HG02610 (cell line): ENCODE data around the gene RASA2.

Source experiments
- ATAC-seq: cut with Tn5 transposase; IDR thresholded peaks from one replicate; pipeline ENCODE4 v1.9.1; 2021; ENCODE audit warnings: mild to moderate bottlenecking, moderate library complexity; ENCODE audit not compliant: unreplicated experiment

RASA2 gene, protein sequence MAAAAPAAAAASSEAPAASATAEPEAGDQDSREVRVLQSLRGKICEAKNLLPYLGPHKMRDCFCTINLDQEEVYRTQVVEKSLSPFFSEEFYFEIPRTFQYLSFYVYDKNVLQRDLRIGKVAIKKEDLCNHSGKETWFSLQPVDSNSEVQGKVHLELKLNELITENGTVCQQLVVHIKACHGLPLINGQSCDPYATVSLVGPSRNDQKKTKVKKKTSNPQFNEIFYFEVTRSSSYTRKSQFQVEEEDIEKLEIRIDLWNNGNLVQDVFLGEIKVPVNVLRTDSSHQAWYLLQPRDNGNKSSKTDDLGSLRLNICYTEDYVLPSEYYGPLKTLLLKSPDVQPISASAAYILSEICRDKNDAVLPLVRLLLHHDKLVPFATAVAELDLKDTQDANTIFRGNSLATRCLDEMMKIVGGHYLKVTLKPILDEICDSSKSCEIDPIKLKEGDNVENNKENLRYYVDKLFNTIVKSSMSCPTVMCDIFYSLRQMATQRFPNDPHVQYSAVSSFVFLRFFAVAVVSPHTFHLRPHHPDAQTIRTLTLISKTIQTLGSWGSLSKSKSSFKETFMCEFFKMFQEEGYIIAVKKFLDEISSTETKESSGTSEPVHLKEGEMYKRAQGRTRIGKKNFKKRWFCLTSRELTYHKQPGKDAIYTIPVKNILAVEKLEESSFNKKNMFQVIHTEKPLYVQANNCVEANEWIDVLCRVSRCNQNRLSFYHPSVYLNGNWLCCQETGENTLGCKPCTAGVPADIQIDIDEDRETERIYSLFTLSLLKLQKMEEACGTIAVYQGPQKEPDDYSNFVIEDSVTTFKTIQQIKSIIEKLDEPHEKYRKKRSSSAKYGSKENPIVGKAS

GRCh38 chr3:141486746-141487520 is at the start of gene RASA2:
Gene RASA2, plus strand, starts transcription at chr3:141487027. Its CDS starts 57 bp downstream, at chr3:141487084.
- ATAC-seq: peak; percentile 68

DNA sequence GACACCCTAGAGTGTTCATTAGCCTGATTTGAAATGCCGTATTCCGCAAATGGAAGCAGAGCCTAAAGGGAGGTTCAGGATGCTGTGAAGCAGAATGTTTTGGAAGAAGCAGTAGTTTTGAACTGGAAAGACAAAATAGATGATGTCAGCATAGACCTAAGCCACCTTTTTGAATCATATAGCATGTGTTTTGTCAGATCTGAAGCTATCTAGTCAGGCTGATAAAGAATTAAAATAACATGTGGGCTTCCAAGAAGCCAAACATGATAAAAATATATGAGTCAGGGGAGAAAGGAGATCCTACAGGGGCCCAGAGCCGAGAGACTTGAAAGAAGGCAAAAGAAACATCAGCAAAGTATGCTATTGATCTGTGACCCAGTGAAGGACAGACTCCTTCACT is 47.2 kb upstream of the RASA2 start:
- no peak for ATAC-seq

GRCh38 chr3:141440942-141441341 is 45.9 kb upstream of the RASA2 start:
- ATAC-seq: no peak

DNA sequence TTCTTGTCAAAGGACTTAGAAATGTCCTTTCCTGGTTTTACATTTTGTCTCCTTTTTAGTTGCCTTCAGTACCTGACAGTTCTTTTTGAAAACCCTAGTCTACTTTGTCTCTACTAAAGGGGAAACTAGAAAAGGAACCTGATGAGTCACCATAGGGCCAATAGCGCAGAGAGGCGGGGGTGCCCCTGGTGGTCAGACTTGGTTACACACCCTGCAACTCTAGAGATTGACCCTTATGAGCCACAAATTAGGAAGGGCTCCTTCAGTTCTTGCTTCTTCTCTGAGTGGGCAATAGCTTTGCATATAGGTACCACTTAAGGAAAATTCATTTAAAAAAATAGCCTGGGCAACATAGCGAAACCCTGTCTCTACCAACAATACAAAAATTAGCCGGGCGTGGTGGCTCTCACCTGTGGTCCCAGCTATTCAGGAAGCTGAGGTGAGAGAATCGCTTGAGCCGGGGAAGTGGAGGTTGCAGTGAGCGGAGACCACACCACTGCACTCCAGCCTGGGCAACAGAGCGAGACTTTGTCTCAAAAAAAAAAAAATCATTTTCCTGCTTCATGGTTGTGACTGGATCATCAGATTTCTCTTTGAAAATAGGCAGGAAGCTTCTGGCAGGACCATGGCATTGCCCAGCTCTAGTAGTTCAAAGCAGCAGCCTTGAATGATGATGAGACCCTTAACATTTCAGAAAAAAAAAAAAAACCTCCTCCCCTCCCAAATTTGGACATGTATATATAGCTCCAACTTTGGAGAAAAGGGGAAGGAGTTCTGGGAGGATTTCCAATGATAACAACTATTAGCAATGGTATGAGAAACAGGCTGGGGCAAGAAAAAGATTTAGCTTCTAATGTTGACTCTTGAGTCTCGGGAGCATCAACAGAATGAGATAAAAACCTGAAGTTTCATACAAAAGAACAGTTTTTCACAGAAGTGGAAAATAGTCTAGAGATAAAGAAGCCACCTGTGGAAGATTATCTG is 45.2 kb upstream of the RASA2 start:
- peak; percentile 96 for ATAC-seq

DNA sequence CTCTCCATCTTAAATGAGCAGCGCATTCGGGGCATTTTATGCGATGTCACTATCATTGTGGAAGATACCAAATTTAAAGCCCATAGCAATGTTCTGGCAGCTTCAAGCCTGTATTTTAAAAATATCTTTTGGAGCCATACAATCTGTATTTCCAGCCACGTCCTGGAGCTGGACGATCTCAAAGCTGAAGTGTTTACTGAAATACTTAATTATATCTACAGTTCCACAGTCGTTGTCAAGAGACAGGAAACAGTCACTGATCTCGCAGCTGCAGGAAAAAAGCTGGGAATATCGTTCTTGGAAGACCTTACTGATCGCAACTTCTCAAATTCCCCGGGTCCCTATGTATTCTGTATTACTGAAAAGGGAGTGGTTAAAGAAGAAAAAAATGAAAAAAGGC is 44.4 kb upstream of the RASA2 start:
- ATAC-seq: no peak

GRCh38 chr3:141442914-141443313 is 43.9 kb upstream of the RASA2 start:
- ATAC-seq: no peak

DNA sequence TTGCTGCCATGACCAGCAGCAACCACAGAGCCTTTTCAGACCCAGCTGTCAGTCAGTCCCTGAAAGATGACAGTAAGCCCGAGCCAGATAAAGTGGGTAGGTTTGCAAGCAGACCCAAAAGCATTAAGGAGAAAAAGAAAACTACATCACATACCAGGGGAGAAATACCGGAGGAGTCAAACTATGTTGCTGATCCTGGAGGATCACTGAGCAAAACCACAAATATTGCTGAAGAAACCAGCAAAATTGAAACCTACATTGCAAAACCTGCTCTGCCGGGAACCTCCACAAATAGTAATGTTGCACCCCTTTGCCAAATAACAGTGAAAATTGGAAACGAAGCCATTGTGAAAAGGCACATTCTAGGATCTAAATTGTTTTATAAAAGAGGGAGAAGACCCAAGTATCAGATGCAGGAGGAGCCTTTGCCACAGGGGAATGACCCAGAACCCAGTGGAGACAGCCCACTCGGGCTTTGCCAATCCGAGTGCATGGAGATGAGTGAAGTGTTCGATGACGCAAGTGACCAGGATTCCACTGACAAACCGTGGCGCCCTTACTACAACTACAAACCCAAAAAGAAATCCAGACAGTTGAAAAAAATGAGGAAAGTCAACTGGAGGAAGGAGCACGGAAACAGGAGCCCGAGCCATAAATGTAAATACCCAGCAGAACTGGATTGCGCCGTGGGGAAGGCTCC is 42.1 kb upstream of the RASA2 start:
- no peak for ATAC-seq

- ATAC-seq: no peak
Measured at GRCh38 chr3:141445990-141446389, 40.8 kb upstream of the RASA2 start.

- ATAC-seq: no peak
Measured at GRCh38 chr3:141446737-141447136, 40.1 kb upstream of the RASA2 start.

- no peak for ATAC-seq
Measured at GRCh38 chr3:141447383-141447782, 39.4 kb upstream of the RASA2 start.

GRCh38 chr3:141448606-141449220 is 38.1 kb upstream of the RASA2 start:
- no peak for ATAC-seq

- no peak for ATAC-seq
Measured at GRCh38 chr3:141449424-141449823, 37.4 kb upstream of the RASA2 start.

GRCh38 chr3:141450727-141451375 is 36.0 kb upstream of the RASA2 start:
- no peak for ATAC-seq

GRCh38 chr3:141452045-141452444 is 34.8 kb upstream of the RASA2 start:
- peak; percentile 59 for ATAC-seq

DNA sequence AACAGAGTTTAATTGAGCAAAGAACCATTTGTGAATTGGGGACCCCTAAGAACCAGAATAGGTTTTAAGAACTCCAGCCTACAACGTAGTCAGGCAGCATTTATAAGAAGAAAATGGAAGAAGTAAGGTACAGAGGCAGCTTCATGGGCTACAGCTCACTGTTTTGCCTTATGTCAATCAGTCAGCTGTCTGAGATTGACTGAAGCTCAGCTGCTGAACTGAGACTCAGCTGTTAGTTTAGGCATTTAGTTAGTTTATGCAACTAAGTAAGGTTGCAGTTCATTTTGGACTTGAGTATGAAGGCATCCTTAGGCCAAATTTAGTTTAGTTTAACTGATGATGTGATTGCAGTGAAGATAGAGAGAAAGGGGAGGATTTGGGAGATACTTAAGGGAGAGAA is 34.1 kb upstream of the RASA2 start:
- ATAC-seq: no peak

- ATAC-seq: no peak
Measured at GRCh38 chr3:141454054-141454453, 32.8 kb upstream of the RASA2 start.

DNA sequence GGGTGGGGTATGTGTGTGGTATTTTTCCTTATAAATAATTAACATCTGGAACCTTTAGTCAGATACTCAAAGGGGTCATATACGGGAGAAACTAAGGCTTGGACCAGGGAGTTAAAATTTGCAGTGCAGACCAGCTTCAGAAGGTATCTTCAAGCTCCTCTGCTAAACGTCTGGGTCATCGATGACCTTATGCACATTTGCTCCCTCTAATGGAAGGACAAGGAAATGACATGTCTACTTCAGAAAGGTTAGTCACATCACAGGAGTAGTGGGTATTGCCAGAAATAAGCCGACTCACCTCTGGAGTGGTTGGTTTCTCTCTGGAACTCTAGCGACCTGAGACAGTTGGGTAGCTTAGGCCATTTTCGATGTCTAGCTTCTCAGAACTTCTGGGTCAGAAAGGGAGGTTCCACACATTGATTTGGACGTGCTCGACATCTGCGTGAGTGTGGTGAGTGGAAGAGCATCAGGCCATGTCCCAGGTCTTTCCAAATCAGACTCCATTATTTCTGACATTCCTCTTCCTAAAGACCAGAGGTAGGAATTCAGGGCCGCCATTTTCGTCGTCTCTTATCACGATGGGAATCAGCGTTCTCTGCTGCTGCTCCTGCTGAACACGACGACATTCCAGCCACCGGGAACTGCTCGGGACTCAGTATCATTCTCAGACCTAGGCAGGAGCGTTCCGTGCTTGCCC is 31.8 kb upstream of the RASA2 start:
- peak; percentile 67 for ATAC-seq
